M059J (cell line): ENCODE measurements around the gene FCGR2B. TPM values are rescaled to one million over a fixed set of nuclear protein-coding genes. Genes with fewer than 3 reads are reported as not detected.
"Not testable (repeated sequence)": the region's sequence is repeated elsewhere in the genome, so short reads cannot be mapped to it uniquely, and the experiment has no call there.

ENCODE experiments used
- DNase-seq: peaks from one replicate; pipeline ENCODE4 v3.0.0-alpha.2; 2012; ENCODE audit warnings: low read depth
- total RNA-seq: library from RNA; depleted of rRNA; stranded (reverse); fragments of >200 nt; shearing (Covaris generic); gene quantifications from 2 replicates; pipeline ENCODE4 v1.2.3, GENCODE V29; 2014

FCGR2B gene
- total RNA-seq, 1 experiment from 2014 or later: not detected

GRCh38 chr1:161706113-161706481 is 43.2 kb downstream of the FCGR2B start:
- DNase-seq: peak; percentile 79

- DNase-seq: peak; percentile 97
Observed at GRCh38 chr1:161706482-161707347, 43.8 kb downstream of the FCGR2B start, which contains the start of gene FCRLA. TSS of gene FCRLA (plus strand) at chr1:161707229. CDS start at chr1:161707265, 36 bp downstream.

- no peak for DNase-seq
Observed at GRCh38 chr1:161707503-161707902, 44.6 kb downstream of the FCGR2B start.

DNA sequence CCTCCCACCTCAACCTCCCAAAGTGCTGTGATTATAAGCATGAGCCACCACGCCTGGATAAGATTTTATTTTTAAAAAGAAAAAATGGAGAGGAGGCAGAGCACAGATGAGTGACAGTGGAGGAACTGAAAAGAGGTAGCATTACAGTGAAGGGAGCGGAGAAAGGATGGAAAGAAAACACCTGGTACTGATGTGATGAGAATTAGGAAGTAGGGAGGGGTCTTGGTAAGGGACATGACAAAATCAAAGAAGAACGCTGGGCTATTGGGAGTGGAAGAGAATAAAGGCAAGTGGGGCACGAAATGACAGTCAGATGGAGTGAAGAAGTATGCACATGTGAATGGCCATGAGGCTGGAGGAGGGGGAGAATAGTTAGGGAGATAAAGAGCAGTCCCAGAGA is 46.4 kb downstream of the FCGR2B start:
- no peak for DNase-seq

DNA sequence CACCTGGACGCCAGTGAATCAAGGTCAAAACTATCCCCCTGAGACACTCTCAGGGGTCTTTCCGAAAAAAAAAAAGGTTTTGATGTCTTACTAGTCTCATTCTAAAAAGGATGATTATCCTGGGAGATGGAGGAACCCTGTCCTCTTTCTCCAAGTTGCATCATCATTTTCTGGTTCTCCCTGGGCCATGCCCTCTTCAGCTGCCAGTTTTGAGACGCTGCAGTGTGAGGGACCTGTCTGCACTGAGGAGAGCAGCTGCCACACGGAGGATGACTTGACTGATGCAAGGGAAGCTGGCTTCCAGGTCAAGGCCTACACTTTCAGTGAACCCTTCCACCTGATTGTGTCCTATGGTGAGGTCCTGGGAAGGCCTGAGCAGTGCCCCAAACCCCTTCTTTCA is 47.6 kb downstream of the FCGR2B start:
- no peak for DNase-seq

DNA sequence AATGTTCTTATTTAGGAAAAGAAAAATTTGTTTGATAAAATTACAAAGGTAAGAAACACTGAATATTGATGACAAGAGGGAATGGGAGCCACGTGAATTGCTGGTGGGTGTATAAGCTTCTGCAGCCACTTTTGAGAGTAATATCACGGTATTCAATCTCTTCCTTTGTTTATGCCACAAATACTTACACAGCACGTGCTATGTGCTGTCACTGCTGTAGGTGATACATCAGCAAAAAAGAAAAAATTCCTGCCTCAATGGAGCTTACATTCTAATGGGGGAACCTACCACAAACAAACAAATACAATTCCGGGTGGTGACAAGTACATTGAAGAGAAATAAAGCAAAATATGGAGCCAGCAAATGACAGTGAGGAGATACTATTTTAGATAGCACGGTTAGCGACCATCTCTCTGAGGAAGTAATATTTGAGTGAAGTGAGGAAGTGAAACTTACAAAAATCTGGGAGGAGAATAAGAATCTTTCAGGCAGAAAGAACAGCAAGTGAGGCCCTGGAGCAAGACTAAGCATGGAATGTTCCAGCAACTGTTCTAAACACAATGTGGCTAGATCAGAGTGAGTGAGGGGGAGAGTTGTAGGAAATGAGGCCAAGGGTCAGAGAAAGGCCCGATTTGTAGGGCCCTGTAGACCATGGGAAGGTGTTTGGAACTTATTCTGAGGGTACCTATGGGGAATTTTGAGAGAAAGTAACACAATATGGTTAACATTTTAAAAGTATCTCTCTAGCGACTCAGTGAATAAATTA is 55.8 kb downstream of the FCGR2B start:
- DNase-seq: no peak

- no peak for DNase-seq
Observed at GRCh38 chr1:161719325-161719611, 56.3 kb downstream of the FCGR2B start.

GRCh38 chr1:161720422-161720821 is 57.5 kb downstream of the FCGR2B start:
- DNase-seq: no peak

- no peak for DNase-seq
Observed at GRCh38 chr1:161720956-161721737, 58.2 kb downstream of the FCGR2B start, which contains the start of gene FCRLB. TSS of gene FCRLB (plus strand) at chr1:161721544. CDS start at chr1:161722673, 1,129 bp downstream.

GRCh38 chr1:161721738-161722343 is 58.9 kb downstream of the FCGR2B start:
- DNase-seq: peak; percentile 95

- no peak for DNase-seq
Observed at GRCh38 chr1:161722406-161722805, 59.5 kb downstream of the FCGR2B start.

DNA sequence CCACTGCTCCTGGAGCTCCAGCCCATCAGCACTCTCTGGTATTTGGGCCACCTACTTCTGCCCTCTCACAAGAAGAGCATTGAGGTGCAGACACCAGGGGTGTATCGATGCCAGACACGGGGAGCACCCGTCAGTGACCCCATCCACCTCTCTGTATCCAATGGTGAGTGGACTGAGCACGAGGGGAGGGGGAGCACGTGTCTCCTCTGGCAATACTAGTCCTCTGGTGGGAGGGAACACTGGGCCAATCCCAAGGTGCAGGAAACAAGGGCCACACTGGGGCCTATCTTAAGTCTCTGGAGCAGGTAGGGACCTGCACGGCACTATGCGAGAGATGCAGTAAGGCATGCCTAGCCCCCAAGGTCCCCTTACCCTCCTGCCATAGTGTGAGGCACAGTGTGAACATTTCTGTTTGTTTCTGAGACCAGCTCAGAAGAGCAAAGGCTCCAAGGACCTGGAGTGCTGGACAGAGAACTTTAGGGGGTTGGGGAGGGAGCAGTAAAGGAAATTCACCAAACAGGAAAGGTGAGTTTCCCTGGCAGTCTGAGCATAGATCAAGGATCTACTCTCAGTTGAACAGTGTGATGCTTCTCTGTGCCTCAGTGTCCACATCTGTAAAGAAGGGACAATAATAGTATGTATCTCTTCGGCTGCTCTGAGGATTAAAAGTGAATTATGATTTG is 60.7 kb downstream of the FCGR2B start:
- no peak for DNase-seq

GRCh38 chr1:161725258-161725907 is 62.4 kb downstream of the FCGR2B start:
- not testable (repeated sequence) for DNase-seq

DNA sequence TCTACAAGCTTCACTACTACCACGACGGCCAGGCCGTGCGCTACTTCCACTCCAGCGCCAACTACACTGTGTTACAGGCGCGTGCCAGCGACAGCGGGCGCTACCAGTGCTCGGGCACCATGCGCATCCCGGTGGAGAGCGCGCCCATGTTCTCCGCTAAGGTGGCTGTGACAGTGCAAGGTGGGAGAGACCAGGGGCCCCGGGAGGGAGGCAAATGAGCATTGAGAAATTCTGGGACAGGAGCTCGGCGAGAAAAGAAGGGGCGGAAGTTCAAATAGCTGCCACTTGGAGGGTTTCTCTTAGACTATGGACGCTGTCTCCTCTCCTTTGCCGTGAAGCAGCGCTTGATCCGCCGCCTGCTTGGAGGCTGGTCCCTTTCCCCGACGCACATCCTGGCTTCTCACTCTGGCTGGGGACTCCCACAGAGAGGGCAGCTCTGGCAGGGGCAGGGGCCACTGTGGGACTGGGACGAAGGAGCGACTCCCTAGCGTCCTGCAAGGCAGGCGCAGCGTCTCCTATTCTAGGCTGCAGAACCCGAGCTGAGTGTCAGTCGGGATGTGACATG is 63.0 kb downstream of the FCGR2B start:
- DNase-seq: peak; percentile 57

DNA sequence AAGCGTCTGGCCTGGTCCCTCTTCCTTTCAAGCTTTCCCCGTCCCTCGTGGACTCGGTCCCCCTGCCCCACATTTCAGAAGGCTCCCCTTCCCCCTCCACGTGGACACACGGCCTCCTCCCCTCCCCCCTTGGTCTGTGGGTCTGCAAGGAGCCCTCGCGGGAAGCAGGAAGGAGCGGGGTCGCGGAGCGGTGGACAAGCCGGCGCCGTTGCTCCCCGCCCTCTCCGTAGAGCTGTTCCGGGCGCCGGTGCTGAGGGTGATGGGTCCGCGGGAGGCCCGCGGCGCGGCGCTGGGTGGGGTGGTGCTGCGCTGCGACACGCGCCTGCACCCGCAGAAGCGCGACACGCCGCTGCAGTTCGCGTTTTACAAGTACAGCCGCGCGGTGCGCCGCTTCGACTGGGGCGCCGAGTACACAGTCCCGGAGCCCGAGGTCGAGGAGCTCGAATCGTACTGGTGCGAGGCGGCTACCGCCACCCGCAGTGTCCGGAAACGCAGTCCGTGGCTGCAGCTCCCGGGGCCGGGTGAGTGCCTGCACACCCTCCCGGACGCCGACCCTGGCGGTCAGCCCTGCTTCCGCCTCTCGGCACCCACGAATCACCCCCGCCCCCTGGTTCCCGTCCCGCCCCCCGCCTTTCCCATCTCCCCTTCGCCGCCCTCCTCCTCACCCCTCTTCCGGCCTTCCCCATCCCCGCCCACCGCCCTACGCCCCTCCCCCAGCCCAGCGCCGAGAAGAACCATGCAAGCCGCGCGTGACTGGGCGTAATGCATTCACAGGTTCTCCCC is 63.7 kb downstream of the FCGR2B start:
- peak; percentile 86 for DNase-seq

- DNase-seq: peak; percentile 82
Observed at GRCh38 chr1:161727256-161727924, 64.4 kb downstream of the FCGR2B start.
